ENCODE data around the gene SRSF9. TPM values are rescaled to one million over a fixed set of nuclear protein-coding genes. Genes with fewer than 3 reads are reported as not detected.
"Not testable (repeated sequence)": the region's sequence is repeated elsewhere in the genome, so short reads cannot be mapped to it uniquely, and the experiment has no call there.

The SRSF9 gene
- total and polyA plus RNA-seq, 2 donors (not counting 1 experiment from before 2014, with no cell fraction given) = 96.3 to 157 TPM

- 100% methylated on average over 4 of the region's 4 CpGs for WGBS (ENCODE audit: insufficient coverage)
- peak overlapping the region; percentile 74 for H3K4me2 ChIP-seq (replicated peaks; ENCODE audit: low read depth, low read length, poor library complexity, severe bottlenecking)
Measured at GRCh38 chr12:120447992-120448391, 21.6 kb downstream of the SRSF9 start.

GRCh38 chr12:120446844-120447178 lies 22.7 kb downstream of the SRSF9 start:
- Mint-ChIP-seq H3K4me3 (peak overlapping the region; percentile 96), H3K27ac (peak overlapping the region; percentile 96), H3K4me1 (peaks cover 38% of the 10 kb centered on the region)
- H4K20me1 ChIP-seq (ENCODE audit: control insufficient read depth, insufficient read depth, low read length, poor library complexity, severe bottlenecking); H3K27me3 ChIP-seq (replicated peaks in 1 of 4; ENCODE audit: control extremely low read depth in 1 of 4, control insufficient read depth in 3 of 4, insufficient read depth in 4 of 4, low read length in 3 of 4); H3K27me3 Mint-ChIP-seq; H3K9me3 Mint-ChIP-seq (ENCODE audit: insufficient read depth); H3K9me3 ChIP-seq (ENCODE audit: control extremely low read depth in 1 of 3, control insufficient read depth in 2 of 3, insufficient read depth in 1 of 3, low read length in 2 of 3); DNase-seq; ATAC-seq (ENCODE audit: low read depth): not testable (repeated sequence)
- Histone ChIP-seq H3K79me2 (ENCODE audit: control insufficient read depth, insufficient read depth, low read length) (peaks cover 70% of the 10 kb centered on the region), H3K4me2 (replicated peaks; ENCODE audit: low read depth, low read length, poor library complexity, severe bottlenecking) (peak overlapping the region; percentile 74), H3K4me1 (ENCODE audit: control insufficient read depth in 2 of 2, insufficient read depth in 2 of 2, low read length in 2 of 2) (peaks cover 16 to 24% of the 10 kb centered on the region in 2 donors), H3K4me3 (ENCODE audit: control extremely low read depth in 1 of 5, extremely low read depth in 1 of 5, insufficient read depth in 1 of 5, low read depth in 2 of 5, low read length in 4 of 5) (peak overlapping the region; percentile 80 to 98 (median 90)), H3K27ac (ENCODE audit: low read length in 2 of 2) (peak overlapping the region; percentile 90 to 94), H3K9ac (ENCODE audit: low read length) (peak overlapping the region; percentile 96), H3K36me3 (replicated peaks in 1 of 2; ENCODE audit: control extremely low read depth in 1 of 2, control insufficient read depth in 1 of 2, extremely low read depth in 1 of 2, insufficient read depth in 2 of 2, low read length in 1 of 2) (peaks cover 5 to 28% of the 10 kb centered on the region in 2 experiments), H2AFZ (ENCODE audit: insufficient read depth, low read depth, low read length, poor library complexity, severe bottlenecking) (peak overlapping the region; percentile 99)
- 10% methylated on average over 13 of the region's 17 CpGs for WGBS (ENCODE audit: insufficient coverage)
- ChIA-PET POLR2A (interaction anchor here (1.3 to 1.4 kb wide), 3 partner anchors 10 to 22 kb away, joined by 3 to 8 read pairs (median 3); no protein-coding TSS in a partner anchor), CTCF (interaction anchor here (1.5 to 1.6 kb wide), 2 partner anchors 21 to 25 kb away, joined by 3 to 5 read pairs; no protein-coding TSS in a partner anchor)
- intact Hi-C loops (cut with micrococcal nuclease) = loop anchor here (1.0 to 2.0 kb wide), 3 partner anchors 9 to 50 kb away; partner anchors contain the start of genes COX6A1, DYNLL1 and SRSF9

More at GRCh38 chr12:120447992-120448391, 21.6 kb downstream of the SRSF9 start:
- no peak overlapping the region for H3K4me3 ChIP-seq (ENCODE audit: control extremely low read depth in 1 of 5, extremely low read depth in 1 of 5, insufficient read depth in 1 of 5, low read depth in 2 of 5, low read length in 4 of 5)
- H3K9ac ChIP-seq (ENCODE audit: low read length) = no peak overlapping the region
- H3K4me3 Mint-ChIP-seq = peak overlapping the region; percentile 96
- POLR2A ChIA-PET = no interaction called here
- H3K9me3 ChIP-seq (ENCODE audit: control extremely low read depth in 1 of 3, control insufficient read depth in 2 of 3, insufficient read depth in 1 of 3, low read length in 2 of 3) = no peaks in the 10 kb centered on the region
- H4K20me1 ChIP-seq (ENCODE audit: control insufficient read depth, insufficient read depth, low read length, poor library complexity, severe bottlenecking) = peaks cover 14% of the 10 kb centered on the region
- no peak overlapping the region for H3K27ac ChIP-seq (ENCODE audit: low read length in 2 of 2)
- no peaks in the 10 kb centered on the region for H3K9me3 Mint-ChIP-seq (ENCODE audit: insufficient read depth)
- no peaks in the 10 kb centered on the region for H3K27me3 Mint-ChIP-seq
- H3K79me2 ChIP-seq (ENCODE audit: control insufficient read depth, insufficient read depth, low read length) = peaks cover 80% of the 10 kb centered on the region
- no peak for DNase-seq
- no peak for TF ChIP-seq CTCF (IDR thresholded peaks at IDR 0.05)
- TF ChIP-seq EZH2 (IDR thresholded peaks at IDR 0.05; ENCODE audit: borderline replicate concordance, insufficient read depth, low read depth, low read length, poor library complexity, severe bottlenecking) = no peak
- H3K36me3 ChIP-seq (replicated peaks in 1 of 2; ENCODE audit: control extremely low read depth in 1 of 2, control insufficient read depth in 1 of 2, extremely low read depth in 1 of 2, insufficient read depth in 2 of 2, low read length in 1 of 2) = peaks cover 6 to 21% of the 10 kb centered on the region in 2 experiments
- no peak overlapping the region for H3K27ac Mint-ChIP-seq
- no peaks in the 10 kb centered on the region for H3K27me3 ChIP-seq (replicated peaks in 1 of 4; ENCODE audit: control extremely low read depth in 1 of 4, control insufficient read depth in 3 of 4, insufficient read depth in 4 of 4, low read length in 3 of 4)
- H3K4me1 ChIP-seq (ENCODE audit: control insufficient read depth in 2 of 2, insufficient read depth in 2 of 2, low read length in 2 of 2) = peaks cover 16 to 24% of the 10 kb centered on the region in 2 donors
- H3K4me1 Mint-ChIP-seq = peaks cover 38% of the 10 kb centered on the region
- CTCF ChIA-PET = interaction anchor here (0.7 to 1.5 kb wide), 5 partner anchors 8 to 220 kb away, joined by 3 to 7 read pairs (median 5); partner anchors contain the start of gene SRSF9
- intact Hi-C loops (cut with micrococcal nuclease) = loop anchor here (2.0 kb wide), 1 partner anchor 49 kb away; the partner anchor contains the start of gene DYNLL1
- no peak for ATAC-seq (ENCODE audit: low read depth)
- no peak overlapping the region for H2AFZ ChIP-seq (ENCODE audit: insufficient read depth, low read depth, low read length, poor library complexity, severe bottlenecking)
